Measurements from ENCODE around the gene SIGLEC15. TPM values are rescaled to one million over a fixed set of nuclear protein-coding genes. Genes with fewer than 3 reads are reported as not detected.

SIGLEC15 gene
- total and polyA plus RNA-seq, 7 donors: 0.09 to 0.60 (median 0.31) TPM; not detected in 3

Small RNAs within 50 kb of the gene (small RNA-seq; reads per million reads assigned to genes)
- 0 reads per million in 3 donors for gene AC087685.1

Other genes with a start within 250 kb of the SIGLEC15 start
- under 1 TPM in 1 of 4 donors, not detected in 3; 0.28 TPM for gene SLC14A2, start 210.2 kb upstream of the SIGLEC15 start, total RNA-seq
- under 1 TPM in 1 of 3 donors, not detected in 2; 0.01 TPM for gene SLC14A2, start 210.2 kb upstream of the SIGLEC15 start, polyA plus RNA-seq
- gene SLC14A1, start 101.5 kb upstream of the SIGLEC15 start, total RNA-seq: 10 to 100 TPM in 1 of 4 donors, 1 to 10 TPM in 2, not detected in 1; 1.3 to 14.4 (median 2.1) TPM
- 1 to 10 TPM in 1 of 3 donors, under 1 TPM in 1, not detected in 1; 0.69 to 1.6 TPM for gene SLC14A1, start 101.5 kb upstream of the SIGLEC15 start, polyA plus RNA-seq
- gene EPG5, start 141.7 kb downstream of the SIGLEC15 start, total RNA-seq: 10 to 100 TPM; 17.1 to 29.1 (median 26.9) TPM
- gene EPG5, start 141.7 kb downstream of the SIGLEC15 start, polyA plus RNA-seq: 1 to 10 TPM; 3.7 to 6.9 (median 4.2) TPM
- 10 to 100 TPM in 2 of 4 donors, 1 to 10 TPM in 2; 7.6 to 15.0 (median 10.8) TPM for gene PSTPIP2, start 246.6 kb downstream of the SIGLEC15 start, total RNA-seq
- gene PSTPIP2, start 246.6 kb downstream of the SIGLEC15 start, polyA plus RNA-seq: 1 to 10 TPM; 4.2 to 5.9 (median 5.1) TPM